Tibial artery (tissue), 4 donors: ENCODE data around the gene SEMA5B.

Source experiments
- DNase-seq, 2 donors: peaks; one replicate each; pipeline ENCODE4 v3.0.0-alpha.2; 2019
- H3K27ac ChIP-seq, 2 donors: fragments of 200-600 bp; sonication (generic) in 1 of 2; 1 replicate in 1 of 2; 2 replicates in 1 of 2; pipeline ENCODE4 v1.5.1; 2018 to 2019; ENCODE audit warnings: mild to moderate bottlenecking in 1 of 2
- H3K27me3 ChIP-seq, 2 donors: fragments of 200-600 bp; sonication (generic) in 1 of 2; one replicate each; pipeline versions ENCODE4 v1.5.1 to v1.6.0; 2016 to 2019
- H3K36me3 ChIP-seq, 3 donors: fragments of 200-600 bp; sonication (generic) in 2 of 3; one replicate each; pipeline ENCODE4 v1.5.1; 2016 to 2019; ENCODE audit warnings: mild to moderate bottlenecking in 2 of 3
- H3K4me1 ChIP-seq, 4 donors: fragments of 200-600 bp; sonication (generic) in 2 of 4; 1 replicate in 3 of 4; 2 replicates in 1 of 4; pipeline ENCODE4 v1.5.1; 2016 to 2019
- H3K4me3 ChIP-seq, 2 donors: fragments of 200-600 bp; sonication (generic) in 1 of 2; 1 replicate in 1 of 2; 2 replicates in 1 of 2; pipeline ENCODE4 v1.5.1; 2018 to 2019; ENCODE audit warnings: mild to moderate bottlenecking in 2 of 2
- H3K9me3 ChIP-seq, 3 donors: fragments of 200-600 bp; sonication (generic) in 1 of 3; one replicate each; pipeline ENCODE4 v1.5.1; 2016 to 2019
- intact Hi-C: fragments of 100-400 bp; cut with DNase I; formaldehyde crosslinking; loops from one replicate; pipeline ENCODE4 v1.15.0; 2023; ENCODE audit warnings: low total_unique reads
- TF ChIP-seq, protein P1 (sequence below), 2 experiments: fragments of 200-600 bp in 1 of 2; fragments of 450-650 bp in 1 of 2; IDR thresholded peaks; one replicate each; pipeline ENCODE4 v1.5.1; 2017 to 2019; ENCODE audit warnings: antibody characterized with exemption in 2 of 2, mild to moderate bottlenecking in 1 of 2, moderate library complexity in 1 of 2

The SEMA5B gene

DNA sequence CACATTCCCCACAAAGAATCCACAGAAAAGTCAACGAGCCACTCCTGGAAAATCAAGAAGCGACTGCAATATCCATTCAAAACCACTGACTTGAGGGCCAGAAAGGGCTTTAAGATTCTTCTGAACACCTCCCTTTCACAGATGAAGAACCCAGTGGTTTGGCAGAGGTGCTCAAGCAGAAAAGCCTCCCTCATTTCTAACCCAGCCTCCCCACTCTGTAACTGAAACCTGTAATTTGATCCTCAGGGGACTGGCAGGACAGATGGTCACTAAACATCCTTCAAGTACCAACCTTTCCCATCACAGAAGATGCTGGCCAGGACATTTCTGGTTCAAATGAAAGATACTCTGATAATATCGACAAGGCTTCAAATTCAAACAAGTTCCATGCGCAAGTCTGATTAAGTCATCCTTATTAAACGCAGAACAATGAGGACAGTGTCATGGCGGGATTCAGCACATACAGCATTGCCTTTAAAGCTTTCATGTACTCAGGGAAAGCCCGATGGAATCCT, 5.5 kb downstream of the SEMA5B start:
- Histone ChIP-seq H3K27ac (no peak overlapping the region), H3K4me3 (no peak overlapping the region), H3K9me3 (no peaks in the 10 kb centered on the region), H3K36me3 (no peaks in the 10 kb centered on the region), H3K4me1 (peaks cover 0 to 14% (median 12%) of the 10 kb centered on the region in 4 donors), H3K27me3 (peaks cover 0 to 15% of the 10 kb centered on the region in 2 donors)
- TF ChIP-seq, protein P1, sequence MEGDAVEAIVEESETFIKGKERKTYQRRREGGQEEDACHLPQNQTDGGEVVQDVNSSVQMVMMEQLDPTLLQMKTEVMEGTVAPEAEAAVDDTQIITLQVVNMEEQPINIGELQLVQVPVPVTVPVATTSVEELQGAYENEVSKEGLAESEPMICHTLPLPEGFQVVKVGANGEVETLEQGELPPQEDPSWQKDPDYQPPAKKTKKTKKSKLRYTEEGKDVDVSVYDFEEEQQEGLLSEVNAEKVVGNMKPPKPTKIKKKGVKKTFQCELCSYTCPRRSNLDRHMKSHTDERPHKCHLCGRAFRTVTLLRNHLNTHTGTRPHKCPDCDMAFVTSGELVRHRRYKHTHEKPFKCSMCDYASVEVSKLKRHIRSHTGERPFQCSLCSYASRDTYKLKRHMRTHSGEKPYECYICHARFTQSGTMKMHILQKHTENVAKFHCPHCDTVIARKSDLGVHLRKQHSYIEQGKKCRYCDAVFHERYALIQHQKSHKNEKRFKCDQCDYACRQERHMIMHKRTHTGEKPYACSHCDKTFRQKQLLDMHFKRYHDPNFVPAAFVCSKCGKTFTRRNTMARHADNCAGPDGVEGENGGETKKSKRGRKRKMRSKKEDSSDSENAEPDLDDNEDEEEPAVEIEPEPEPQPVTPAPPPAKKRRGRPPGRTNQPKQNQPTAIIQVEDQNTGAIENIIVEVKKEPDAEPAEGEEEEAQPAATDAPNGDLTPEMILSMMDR (IDR thresholded peaks at IDR 0.05), result no peak
- intact Hi-C loops, result no loop called here
- DNase-seq, result no peak

- Histone ChIP-seq H3K4me1 (peaks cover 0 to 7% (median 5%) of the 10 kb centered on the region in 4 donors), H3K27ac (no peak overlapping the region), H3K9me3 (no peaks in the 10 kb centered on the region), H3K4me3 (no peak overlapping the region), H3K27me3 (peaks cover 0 to 13% of the 10 kb centered on the region in 2 donors), H3K36me3 (no peaks in the 10 kb centered on the region)
- intact Hi-C loops, result no loop called here
- TF ChIP-seq, protein P1 (IDR thresholded peaks at IDR 0.05), result no peak
- DNase-seq, result no peak
Observed at GRCh38 chr3:123021388-123021787, 6.2 kb downstream of the SEMA5B start.

- peaks cover 0 to under 1% (median 0%) of the 10 kb centered on the region in 4 donors for H3K4me1 ChIP-seq
- TF ChIP-seq, protein P1 (IDR thresholded peaks at IDR 0.05), result no peak
- intact Hi-C loops, result no loop called here
- no peaks in the 10 kb centered on the region for H3K36me3 ChIP-seq
- peaks cover 0 to 8% of the 10 kb centered on the region in 2 donors for H3K27me3 ChIP-seq
- no peaks in the 10 kb centered on the region for H3K9me3 ChIP-seq
- no peak overlapping the region for H3K27ac ChIP-seq
- H3K4me3 ChIP-seq, result no peak overlapping the region
- DNase-seq, result no peak
Observed at GRCh38 chr3:123020709-123021108, 6.9 kb downstream of the SEMA5B start.

DNA sequence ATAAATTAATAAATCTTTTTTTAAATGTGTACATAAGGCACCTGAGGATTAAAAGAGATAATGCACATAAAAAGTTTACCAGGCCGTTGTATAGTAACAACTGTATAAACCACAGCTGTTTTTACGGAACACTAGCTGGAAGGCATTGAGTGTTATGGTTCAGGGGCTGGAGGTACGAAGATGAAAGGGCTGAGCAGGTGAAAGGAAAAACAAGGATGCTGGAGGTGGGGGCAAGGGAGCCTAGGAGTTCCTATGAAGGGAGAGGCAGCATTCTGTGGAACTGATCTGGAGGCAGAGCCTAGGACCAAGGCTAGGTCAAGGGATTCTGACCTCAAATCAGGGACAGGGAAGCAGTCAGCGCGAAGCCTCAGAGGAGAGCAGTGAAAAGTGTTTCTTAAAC, 8.0 kb downstream of the SEMA5B start:
- Histone ChIP-seq H3K4me3 (no peak overlapping the region), H3K36me3 (no peaks in the 10 kb centered on the region), H3K27me3 (peaks cover 0 to 6% of the 10 kb centered on the region in 2 donors), H3K4me1 (no peaks in the 10 kb centered on the region), H3K27ac (no peak overlapping the region), H3K9me3 (no peaks in the 10 kb centered on the region)
- TF ChIP-seq, protein P1 (IDR thresholded peaks at IDR 0.05), result no peak
- DNase-seq, result no peak
- intact Hi-C loops, result no loop called here

- Histone ChIP-seq H3K4me3 (no peak overlapping the region), H3K27me3 (peaks cover 0 to 6% of the 10 kb centered on the region in 2 donors), H3K9me3 (no peaks in the 10 kb centered on the region), H3K4me1 (no peaks in the 10 kb centered on the region), H3K27ac (no peak overlapping the region), H3K36me3 (no peaks in the 10 kb centered on the region)
- DNase-seq, result no peak
- TF ChIP-seq, protein P1 (IDR thresholded peaks at IDR 0.05), result no peak
- intact Hi-C loops, result no loop called here
Observed at GRCh38 chr3:123019161-123019560, 8.4 kb downstream of the SEMA5B start.

DNA sequence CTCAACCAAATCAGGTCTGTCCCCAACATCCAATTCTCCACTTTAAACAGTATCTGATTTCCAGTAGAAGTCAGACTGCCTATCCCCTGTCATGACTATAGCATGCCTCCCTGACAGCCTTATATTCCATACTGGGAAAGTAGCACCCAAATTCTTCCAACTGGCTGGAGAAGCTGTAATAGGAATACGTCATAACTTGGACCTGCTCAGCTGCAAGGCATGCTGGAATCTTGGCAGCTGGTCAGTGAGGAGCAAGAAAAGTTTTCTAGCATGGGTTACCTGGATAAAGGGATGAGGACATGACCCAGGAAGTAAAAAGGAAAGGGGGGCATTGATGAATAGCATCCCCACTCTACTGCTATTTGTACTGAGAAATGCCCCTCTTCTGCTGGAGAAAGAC, 8.9 kb downstream of the SEMA5B start:
- DNase-seq, result no peak
- Histone ChIP-seq H3K27ac (no peak overlapping the region), H3K9me3 (no peaks in the 10 kb centered on the region), H3K27me3 (peaks cover 0 to 6% of the 10 kb centered on the region in 2 donors), H3K36me3 (no peaks in the 10 kb centered on the region), H3K4me3 (no peak overlapping the region), H3K4me1 (no peaks in the 10 kb centered on the region)
- TF ChIP-seq, protein P1 (IDR thresholded peaks at IDR 0.05), result no peak
- intact Hi-C loops, result no loop called here
